Muscle layer of duodenum (tissue), 2 donors: ENCODE results near the gene MAP3K4.

Source experiments
- H3K27ac ChIP-seq: one replicate; pipeline ENCODE4 v1.7.0; 2013; ENCODE audit warnings: mild to moderate bottlenecking, low read length
- H3K27me3 ChIP-seq: one replicate; pipeline ENCODE4 v1.7.0; 2013; ENCODE audit warnings: low read depth, mild to moderate bottlenecking, control low read depth, low read length
- H3K36me3 ChIP-seq, 2 donors: one replicate each; pipeline ENCODE4 v1.7.0; 2013; ENCODE audit warnings: low read length in 2 of 2, control low read depth in 1 of 2, mild to moderate bottlenecking in 1 of 2; ENCODE audit not compliant: insufficient read depth in 2 of 2, control insufficient read depth in 1 of 2
- H3K4me1 ChIP-seq, 2 donors: one replicate each; pipeline ENCODE4 v1.7.0; 2013; ENCODE audit warnings: low read length in 2 of 2, mild to moderate bottlenecking in 2 of 2, control low read depth in 1 of 2, moderate library complexity in 1 of 2; ENCODE audit not compliant: insufficient read depth in 2 of 2, control insufficient read depth in 1 of 2
- H3K4me3 ChIP-seq, 2 donors: one replicate each; pipeline ENCODE4 v1.7.0; 2013; ENCODE audit warnings: low read length in 2 of 2, low read depth in 1 of 2, mild to moderate bottlenecking in 1 of 2
- H3K9me3 ChIP-seq, 2 donors: one replicate each; pipeline ENCODE4 v1.7.0; 2013; ENCODE audit warnings: low read length in 2 of 2, control low read depth in 1 of 2, mild to moderate bottlenecking in 1 of 2; ENCODE audit not compliant: control insufficient read depth in 1 of 2
- donor health status: healthy.

The MAP3K4 gene

DNA sequence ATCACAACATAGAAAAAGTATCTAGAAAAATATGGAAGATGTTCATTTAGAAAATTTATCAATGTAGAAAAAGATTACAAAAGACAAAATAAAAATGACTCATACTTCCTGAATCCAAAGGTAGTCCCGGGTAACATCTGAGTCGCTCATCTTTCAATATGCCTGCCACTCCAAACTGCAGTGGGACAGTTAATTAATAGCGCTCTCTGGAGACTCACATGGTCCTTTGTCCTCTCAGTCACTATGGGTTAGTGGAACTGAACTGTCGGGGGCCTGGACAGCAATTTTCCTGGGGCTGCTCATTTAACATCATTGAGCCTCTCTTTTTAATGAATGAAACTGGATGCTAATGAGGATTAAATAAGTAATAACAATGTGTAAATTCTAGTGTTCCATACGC, 103.4 kb downstream of the MAP3K4 start:
- no peaks in the 10 kb centered on the region for H3K9me3 ChIP-seq
- no peaks in the 10 kb centered on the region for H3K4me1 ChIP-seq
- no peak overlapping the region for H3K4me3 ChIP-seq
- H3K27ac ChIP-seq = no peak overlapping the region
- no peaks in the 10 kb centered on the region for H3K27me3 ChIP-seq
- H3K36me3 ChIP-seq = peaks cover 36 to 50% of the 10 kb centered on the region in 2 donors

DNA sequence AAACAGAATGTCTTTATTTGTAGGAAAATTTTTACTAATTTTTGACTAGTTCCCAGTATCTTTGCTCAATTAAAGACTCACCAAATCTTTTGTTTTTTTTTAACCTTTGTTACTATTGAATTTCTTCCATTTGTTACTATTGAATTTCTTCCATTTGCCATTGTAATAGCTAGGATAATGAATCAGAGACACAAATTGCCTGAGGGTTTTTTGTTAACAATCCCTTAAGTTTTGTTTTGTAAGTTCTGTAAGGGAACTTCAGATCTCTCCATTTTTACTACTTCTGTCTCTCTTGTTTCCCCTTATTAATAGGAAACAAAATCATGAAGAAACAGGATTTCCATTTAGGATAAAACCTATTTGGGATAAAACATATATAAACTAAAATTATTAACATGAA, 104.3 kb downstream of the MAP3K4 start:
- peaks cover 40 to 54% of the 10 kb centered on the region in 2 donors for H3K36me3 ChIP-seq
- H3K27ac ChIP-seq = no peak overlapping the region
- H3K4me3 ChIP-seq = no peak overlapping the region
- H3K27me3 ChIP-seq = no peaks in the 10 kb centered on the region
- no peaks in the 10 kb centered on the region for H3K4me1 ChIP-seq
- H3K9me3 ChIP-seq = no peaks in the 10 kb centered on the region

DNA sequence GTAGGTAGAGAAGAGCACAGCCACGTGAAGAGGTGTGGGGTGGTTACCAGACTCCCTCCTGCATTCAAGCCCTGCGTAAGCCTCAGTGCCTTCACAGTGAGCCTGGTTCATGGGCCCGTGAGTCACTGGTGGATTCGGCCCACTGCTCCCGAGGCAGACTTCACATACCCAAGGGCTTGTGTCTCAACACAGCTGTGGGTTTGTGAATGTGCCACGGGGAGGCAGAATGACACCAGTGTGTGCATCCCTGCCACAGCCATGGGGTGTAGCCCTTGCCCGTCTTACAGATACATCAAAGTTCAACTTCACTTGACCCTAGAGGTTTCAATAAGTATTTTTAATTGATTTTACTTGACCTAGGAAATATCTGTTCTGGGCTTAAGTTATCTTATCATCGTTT, 108.5 kb downstream of the MAP3K4 start:
- H3K27ac ChIP-seq = no peak overlapping the region
- no peaks in the 10 kb centered on the region for H3K4me1 ChIP-seq
- H3K9me3 ChIP-seq = no peaks in the 10 kb centered on the region
- H3K4me3 ChIP-seq = no peak overlapping the region
- peaks cover 44 to 65% of the 10 kb centered on the region in 2 donors for H3K36me3 ChIP-seq
- H3K27me3 ChIP-seq = no peaks in the 10 kb centered on the region

DNA sequence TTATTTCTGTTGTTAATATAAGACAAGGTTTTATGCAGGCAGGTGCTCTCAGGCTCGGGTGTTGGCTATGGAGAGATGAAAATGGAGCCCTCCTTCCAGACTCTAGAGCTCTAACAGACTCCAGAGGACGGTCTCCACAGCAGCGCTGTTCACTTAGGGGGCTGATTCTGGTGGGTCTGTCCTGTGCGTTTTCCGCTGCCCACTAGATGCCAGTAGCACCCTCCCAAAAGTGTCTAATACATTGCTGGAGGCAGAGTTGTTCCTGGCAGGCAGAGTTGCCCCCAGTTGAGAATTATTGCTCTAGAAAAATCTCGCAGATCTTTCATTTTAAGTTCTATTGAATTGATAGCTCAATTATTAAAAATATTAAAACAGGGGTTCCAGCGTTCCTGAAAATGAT, 109.9 kb downstream of the MAP3K4 start:
- peaks cover 52 to 74% of the 10 kb centered on the region in 2 donors for H3K36me3 ChIP-seq
- H3K27ac ChIP-seq = no peak overlapping the region
- H3K4me3 ChIP-seq = no peak overlapping the region
- H3K27me3 ChIP-seq = no peaks in the 10 kb centered on the region
- H3K4me1 ChIP-seq = no peaks in the 10 kb centered on the region
- no peaks in the 10 kb centered on the region for H3K9me3 ChIP-seq

DNA sequence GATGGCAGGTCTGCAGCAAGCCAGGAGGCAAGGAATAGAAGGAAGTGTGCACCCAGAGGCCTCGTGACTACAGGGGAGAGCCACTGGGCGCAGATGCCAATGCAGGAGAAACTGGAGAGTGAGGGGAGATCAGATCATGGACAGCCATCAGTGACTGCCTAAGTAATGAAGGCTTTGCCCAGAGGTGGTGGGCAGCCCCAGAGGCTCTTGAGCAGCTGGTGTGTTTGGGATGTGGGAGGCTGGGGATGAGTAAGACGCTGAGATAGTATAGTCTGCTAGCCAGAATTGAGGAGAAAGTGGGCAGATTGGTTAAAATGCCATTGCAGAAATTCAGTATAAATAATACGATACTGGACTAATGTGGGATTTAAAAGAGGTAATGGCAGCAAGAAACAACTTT, 111.9 kb downstream of the MAP3K4 start:
- peaks cover 58 to 78% of the 10 kb centered on the region in 2 donors for H3K36me3 ChIP-seq
- H3K27ac ChIP-seq = no peak overlapping the region

DNA sequence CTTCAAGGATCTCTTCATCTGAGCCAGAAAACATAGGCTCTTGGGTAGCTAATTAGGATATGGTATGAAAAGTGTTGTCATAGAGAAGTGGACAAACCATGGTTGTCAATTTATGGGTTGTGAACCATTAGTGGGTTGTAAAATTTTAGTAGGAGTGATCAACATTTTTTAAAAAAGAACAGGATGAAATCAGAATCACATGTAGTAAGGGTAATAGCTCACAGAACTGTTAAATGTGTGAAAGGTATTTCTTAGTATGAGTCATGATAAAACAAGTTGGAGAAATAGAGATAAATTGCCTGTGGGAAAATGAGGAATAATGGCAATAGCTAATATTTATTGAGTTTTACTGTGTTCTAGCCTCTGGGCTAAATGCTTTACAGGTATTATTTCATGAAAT, 113.4 kb downstream of the MAP3K4 start:
- Histone ChIP-seq H3K4me3 (no peak overlapping the region), H3K36me3 (peaks cover 65 to 70% of the 10 kb centered on the region in 2 donors), H3K9me3 (no peaks in the 10 kb centered on the region), H3K4me1 (no peaks in the 10 kb centered on the region), H3K27ac (no peak overlapping the region), H3K27me3 (no peaks in the 10 kb centered on the region)

More for the DNA sequence above, 111.9 kb downstream of the MAP3K4 start:
- H3K4me1 ChIP-seq = no peaks in the 10 kb centered on the region
- no peaks in the 10 kb centered on the region for H3K27me3 ChIP-seq
- H3K4me3 ChIP-seq = no peak overlapping the region
- H3K9me3 ChIP-seq = no peaks in the 10 kb centered on the region

DNA sequence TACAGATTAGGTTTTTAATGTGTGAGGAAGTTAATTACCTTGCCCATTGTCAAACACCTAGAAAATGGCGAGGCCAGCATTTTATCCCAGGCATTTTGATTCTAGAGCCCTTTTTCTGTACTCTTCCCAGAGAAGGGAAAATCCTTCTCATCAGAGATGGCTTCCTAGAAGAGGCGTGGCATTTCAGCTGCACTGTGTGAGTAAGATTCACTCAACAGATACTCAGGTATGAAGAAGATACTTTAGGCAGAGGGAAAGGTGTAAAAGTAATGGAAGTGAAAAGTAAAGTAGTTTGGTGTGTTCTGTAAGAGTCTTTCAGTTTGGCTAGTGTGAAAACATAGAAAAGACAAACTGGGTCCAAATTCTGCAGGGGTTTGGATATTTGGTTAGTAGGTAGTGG, 113.8 kb downstream of the MAP3K4 start:
- Histone ChIP-seq H3K4me3 (no peak overlapping the region), H3K27me3 (no peaks in the 10 kb centered on the region), H3K27ac (no peak overlapping the region), H3K4me1 (no peaks in the 10 kb centered on the region), H3K9me3 (no peaks in the 10 kb centered on the region), H3K36me3 (peaks cover 65 to 66% of the 10 kb centered on the region in 2 donors)

DNA sequence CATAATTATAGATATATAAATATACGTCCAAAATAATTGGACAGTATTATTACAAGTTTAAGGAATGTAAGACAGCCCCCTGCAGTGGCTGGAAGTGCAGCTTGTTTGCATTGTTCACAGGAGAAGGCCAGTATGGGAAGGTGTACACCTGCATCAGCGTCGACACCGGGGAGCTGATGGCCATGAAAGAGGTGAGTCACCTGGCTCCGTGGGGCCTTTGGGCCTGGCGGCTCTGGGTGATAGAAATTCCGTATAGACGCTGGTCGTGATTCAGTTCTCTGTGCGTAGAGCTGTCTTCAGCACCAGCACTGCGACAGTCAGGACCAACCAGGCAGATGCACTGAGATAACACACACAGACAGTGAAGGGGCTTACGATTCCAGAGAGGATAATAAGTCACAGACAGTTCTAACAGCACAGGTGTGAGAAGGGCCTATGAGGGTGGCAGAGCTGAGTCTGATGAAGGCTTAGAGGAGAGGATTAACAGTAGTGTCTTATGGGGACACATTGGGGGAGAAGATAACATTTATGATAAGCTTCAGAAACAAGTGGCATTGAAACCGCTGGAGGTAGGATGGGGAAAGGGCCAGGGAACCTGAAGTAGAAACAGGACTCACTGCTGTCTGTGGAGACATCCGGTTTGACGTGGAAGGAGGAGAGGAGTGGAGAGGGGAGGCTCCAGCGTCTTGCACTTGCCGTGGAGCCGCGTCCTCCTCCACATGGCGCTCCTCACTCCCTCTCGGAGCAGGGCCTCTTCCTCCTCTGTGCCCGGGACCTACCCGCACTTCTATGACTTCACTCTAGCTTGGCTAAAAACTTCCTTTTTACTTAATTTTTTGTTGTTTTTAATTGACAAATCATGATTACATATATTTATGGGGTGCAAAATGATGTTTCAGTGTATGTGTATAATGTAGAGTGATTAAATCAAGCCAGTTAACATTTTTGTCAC, 116.5 kb downstream of the MAP3K4 start:
- no peak overlapping the region for H3K27ac ChIP-seq
- H3K36me3 ChIP-seq = peaks cover 72 to 86% of the 10 kb centered on the region in 2 donors
- no peaks in the 10 kb centered on the region for H3K4me1 ChIP-seq
- no peaks in the 10 kb centered on the region for H3K9me3 ChIP-seq
- H3K4me3 ChIP-seq = no peak overlapping the region
- no peaks in the 10 kb centered on the region for H3K27me3 ChIP-seq

DNA sequence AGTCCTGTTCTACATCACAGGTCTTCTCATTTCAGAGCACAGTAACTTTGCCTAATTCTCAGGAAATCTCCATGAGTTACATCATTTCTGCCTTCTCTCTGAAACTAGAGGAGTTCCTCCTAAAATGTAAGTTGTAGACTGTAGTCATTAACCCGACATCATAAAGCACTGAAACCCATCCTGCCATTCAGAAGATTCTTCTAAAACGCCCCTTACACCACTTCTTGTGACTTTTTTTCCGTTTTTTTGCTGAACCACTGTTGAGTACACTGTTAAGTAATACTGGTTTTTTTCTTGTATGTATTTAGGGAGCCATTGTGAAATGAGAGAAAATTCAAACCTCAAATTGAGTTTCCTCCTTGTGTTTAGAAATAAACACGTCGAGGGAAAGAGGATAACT, 117.3 kb downstream of the MAP3K4 start:
- Histone ChIP-seq H3K9me3 (no peaks in the 10 kb centered on the region), H3K36me3 (peaks cover 67 to 81% of the 10 kb centered on the region in 2 donors), H3K4me1 (no peaks in the 10 kb centered on the region), H3K4me3 (no peak overlapping the region), H3K27me3 (no peaks in the 10 kb centered on the region), H3K27ac (no peak overlapping the region)

DNA sequence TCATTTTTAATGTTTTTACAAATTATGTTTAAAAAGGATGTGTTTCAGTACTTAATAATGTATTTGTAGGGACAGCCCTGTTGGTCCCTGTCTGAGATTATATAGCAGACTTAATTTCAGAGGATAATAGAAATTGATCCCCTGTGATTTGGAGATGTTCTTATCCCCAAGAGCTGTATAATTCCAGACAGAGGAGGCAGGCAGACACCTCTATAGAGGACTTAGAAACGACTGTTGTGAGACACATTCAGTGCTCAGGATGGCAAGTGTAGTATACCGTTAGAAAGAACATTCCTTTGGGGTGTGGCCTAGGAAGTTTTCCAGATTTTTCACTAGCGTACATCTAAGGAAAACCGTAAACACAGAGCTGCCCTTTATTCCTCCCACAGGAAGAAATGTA, 117.8 kb downstream of the MAP3K4 start:
- no peak overlapping the region for H3K27ac ChIP-seq
- peaks cover 68 to 85% of the 10 kb centered on the region in 2 donors for H3K36me3 ChIP-seq

DNA sequence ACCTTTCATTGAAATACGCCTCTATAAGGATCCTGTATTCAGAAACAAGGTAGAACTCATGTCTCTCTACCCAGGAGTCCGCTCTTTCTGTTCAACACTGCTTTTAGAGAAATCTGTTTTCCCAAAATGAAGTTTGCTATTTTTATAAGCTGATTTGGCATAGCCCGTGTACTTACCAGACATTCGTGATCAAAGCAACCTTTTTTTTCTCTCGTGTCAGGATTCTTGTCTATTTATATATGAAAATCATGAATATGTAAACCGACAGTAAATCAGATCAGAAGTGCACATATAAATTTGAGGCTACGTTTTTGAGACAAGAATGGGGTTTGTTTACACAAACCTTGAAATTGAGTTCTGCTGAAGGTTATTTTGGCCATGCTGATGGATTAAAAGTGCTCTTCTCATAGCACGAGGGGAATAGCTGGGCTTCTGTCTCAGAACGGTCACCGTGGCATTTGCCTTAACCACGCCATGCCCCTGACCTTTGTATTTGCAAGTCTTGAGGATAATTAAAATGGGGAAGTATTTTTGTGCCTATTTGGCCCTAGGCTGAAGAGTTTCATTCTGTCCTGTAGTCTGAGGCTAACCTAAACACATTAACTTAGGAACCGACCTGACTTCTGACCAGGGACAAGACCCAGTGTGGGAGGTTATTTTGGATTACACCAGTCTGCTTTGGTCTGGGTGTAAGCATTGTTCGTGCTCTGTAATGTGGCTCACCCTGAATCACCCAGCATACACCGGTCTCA, 118.6 kb downstream of the MAP3K4 start:
- Histone ChIP-seq H3K27me3 (no peaks in the 10 kb centered on the region), H3K36me3 (peaks cover 75 to 81% of the 10 kb centered on the region in 2 donors), H3K4me1 (no peaks in the 10 kb centered on the region), H3K9me3 (no peaks in the 10 kb centered on the region), H3K4me3 (no peak overlapping the region), H3K27ac (no peak overlapping the region)

More for the DNA sequence above, 117.8 kb downstream of the MAP3K4 start:
- H3K4me1 ChIP-seq = no peaks in the 10 kb centered on the region
- no peaks in the 10 kb centered on the region for H3K27me3 ChIP-seq
- no peak overlapping the region for H3K4me3 ChIP-seq
- H3K9me3 ChIP-seq = no peaks in the 10 kb centered on the region
